Stomach (tissue), 9 donors: ENCODE results near the gene GATB. TPM values are rescaled to one million over a fixed set of nuclear protein-coding genes. Genes with fewer than 3 reads are reported as not detected.
A peak's percentile ranks its signal among the peaks of the same experiment; 100 is the strongest.

ENCODE experiments used
- DNase-seq, 2 donors: peaks; one replicate each; pipeline versions ENCODE4 v3.0.0 to v3.0.0-alpha.2; 2013 to 2019
- H3K27ac ChIP-seq, 5 donors: fragments of 200-600 bp in 4 of 5; sonication (generic) in 4 of 5; one replicate each; pipeline ENCODE4 v1.5.1; 2013 to 2019; ENCODE audit warnings: mild to moderate bottlenecking in 1 of 5, moderate library complexity in 1 of 5
- H3K27me3 ChIP-seq, 3 donors: fragments of 200-600 bp; sonication (generic); one replicate each; pipeline ENCODE4 v1.5.1; 2017 to 2019; ENCODE audit warnings: mixed run types in 1 of 3
- H3K36me3 ChIP-seq, 4 donors: fragments of 200-600 bp; sonication (generic); 1 replicate in 3 of 4; 2 replicates in 1 of 4; pipeline ENCODE4 v1.5.1; 2016 to 2019
- H3K4me1 ChIP-seq, 4 donors: fragments of 200-600 bp; sonication (generic); one replicate each; pipeline ENCODE4 v1.5.1; 2016 to 2019
- H3K4me3 ChIP-seq, 4 donors: fragments of 200-600 bp; sonication (generic) in 3 of 4; one replicate each; pipeline ENCODE4 v1.5.1; 2016 to 2019; ENCODE audit warnings: mild to moderate bottlenecking in 1 of 4
- H3K9me3 ChIP-seq, 4 donors: fragments of 200-600 bp; sonication (generic); one replicate each; pipeline ENCODE4 v1.5.1; 2016 to 2019
- CTCF ChIP-seq, 7 experiments: fragments of 450-650 bp in 4 of 7; fragments of 200-600 bp in 3 of 7; sonication (generic) in 3 of 7; IDR thresholded peaks; one replicate each; pipeline ENCODE4 v1.5.1; 2016 to 2019; ENCODE audit warnings: antibody characterized with exemption in 7 of 7, control low read depth in 2 of 7, mild to moderate bottlenecking in 1 of 7
- EP300 ChIP-seq: sonication (generic); formaldehyde crosslinking; IDR thresholded peaks from one replicate; pipeline ENCODE4 v1.6.1; 2017; ENCODE audit warnings: antibody characterized with exemption
- POLR2A ChIP-seq, 4 donors: fragments of 450-650 bp; IDR thresholded peaks; one replicate each; pipeline ENCODE4 v1.6.1; 2016; ENCODE audit warnings: antibody characterized with exemption in 4 of 4, control low read depth in 2 of 4, mild to moderate bottlenecking in 1 of 4, moderate library complexity in 1 of 4
- POLR2AphosphoS5 ChIP-seq, 3 donors: sonication (generic); formaldehyde crosslinking; IDR thresholded peaks; one replicate each; pipeline ENCODE4 v1.6.1; 2016; ENCODE audit warnings: antibody characterized with exemption in 3 of 3
- WGBS, 5 donors: extraction: QIAGEN DNeasy Blood & Tissue Kit in 3 of 5; methylation state at CpG; one replicate each; pipeline versions ENCODE4 v1.1.5 to v1.1.7; 2013 to 2018; 5-methylcytosine and 5-hydroxymethylcytosine counted together
- intact Hi-C: fragments of 100-400 bp; cut with DNase I; formaldehyde crosslinking; loops from one replicate; pipeline ENCODE4 v1.15.1; 2023; ENCODE audit warnings: low total_unique reads
- polyA plus RNA-seq, 3 donors: library from polyadenylated mRNA; stranded (reverse); fragments of 200-250 nt; gene quantifications; one replicate each; pipeline ENCODE4 v1.2.3, GENCODE V29; 2013
- total RNA-seq, 5 donors: library from RNA; depleted of rRNA; stranded (reverse); fragments of >200 nt; gene quantifications; one replicate each; pipeline versions ENCODE4 v1.1.0 to v1.2.3, GENCODE V29; 2014 to 2016
- donor health status: healthy with polysubstance abuse.
- donor health status: Bipolar disorder and iron deficiency.
- donor health status: healthy.

GATB gene
- total and polyA plus RNA-seq, 8 donors: 1.8 to 32.2 (median 19.9) TPM

- 85 to 96% (median 89%) methylated on average over 2 of the region's 2 CpGs for WGBS, 5 donors
- no peak overlapping the region for H3K27ac ChIP-seq
- no peak for TF ChIP-seq POLR2A (IDR thresholded peaks at IDR 0.05)
- no peak for TF ChIP-seq POLR2AphosphoS5 (IDR thresholded peaks at IDR 0.05)
- no peak for TF ChIP-seq CTCF (IDR thresholded peaks at IDR 0.05)
- no peak for TF ChIP-seq EP300
Measured at GRCh38 chr4:151725087-151725486, 35.7 kb downstream of the GATB start.

GRCh38 chr4:151721916-151722315, 38.9 kb downstream of the GATB start:
- no peaks in the 10 kb centered on the region for H3K9me3 ChIP-seq
- H3K36me3 ChIP-seq: peaks cover 0 to 31% (median 16%) of the 10 kb centered on the region in 4 donors
- DNase-seq: no peak
- H3K4me3 ChIP-seq: no peak overlapping the region
- H3K4me1 ChIP-seq: no peaks in the 10 kb centered on the region
- 90 to 94% (median 91%) methylated on average over 2 of the region's 2 CpGs for WGBS, 5 donors
- no peak overlapping the region for H3K27ac ChIP-seq
- no peak for TF ChIP-seq EP300
- no peak for TF ChIP-seq POLR2A (IDR thresholded peaks at IDR 0.05)
- no peak for TF ChIP-seq POLR2AphosphoS5 (IDR thresholded peaks at IDR 0.05)
- TF ChIP-seq CTCF (IDR thresholded peaks at IDR 0.05): no peak
- intact Hi-C loops: no loop called here
- H3K27me3 ChIP-seq: no peaks in the 10 kb centered on the region

More at GRCh38 chr4:151725087-151725486, 35.7 kb downstream of the GATB start:
- no peaks in the 10 kb centered on the region for H3K9me3 ChIP-seq
- peaks cover 0 to 7% (median 2%) of the 10 kb centered on the region in 4 donors for H3K36me3 ChIP-seq
- H3K4me1 ChIP-seq: no peaks in the 10 kb centered on the region
- intact Hi-C loops: no loop called here
- no peak overlapping the region for H3K4me3 ChIP-seq
- DNase-seq: no peak
- H3K27me3 ChIP-seq: no peaks in the 10 kb centered on the region

GRCh38 chr4:151721466-151721865, 39.3 kb downstream of the GATB start:
- Histone ChIP-seq H3K36me3 (peaks cover 0 to 35% (median 20%) of the 10 kb centered on the region in 4 donors), H3K9me3 (no peaks in the 10 kb centered on the region), H3K27ac (no peak overlapping the region), H3K27me3 (no peaks in the 10 kb centered on the region), H3K4me1 (no peaks in the 10 kb centered on the region), H3K4me3 (no peak overlapping the region)
- peak in 1 of 2 donors; percentile 16 for DNase-seq
- intact Hi-C loops: no loop called here
- TF ChIP-seq EP300: no peak
- no peak for TF ChIP-seq CTCF (IDR thresholded peaks at IDR 0.05)
- no peak for TF ChIP-seq POLR2AphosphoS5 (IDR thresholded peaks at IDR 0.05)
- TF ChIP-seq POLR2A (IDR thresholded peaks at IDR 0.05): no peak
- WGBS, 5 donors: 88 to 95% (median 91%) methylated on average over 7 of the region's 7 CpGs

- TF ChIP-seq POLR2AphosphoS5 (IDR thresholded peaks at IDR 0.05): no peak
- no peak for TF ChIP-seq POLR2A (IDR thresholded peaks at IDR 0.05)
- no peak for TF ChIP-seq CTCF (IDR thresholded peaks at IDR 0.05)
- no peak for TF ChIP-seq EP300
- Histone ChIP-seq H3K36me3 (peaks cover 0 to 50% (median 34%) of the 10 kb centered on the region in 4 donors), H3K27me3 (no peaks in the 10 kb centered on the region), H3K4me3 (no peak overlapping the region), H3K27ac (no peak overlapping the region), H3K9me3 (no peaks in the 10 kb centered on the region), H3K4me1 (no peaks in the 10 kb centered on the region)
- intact Hi-C loops: no loop called here
- WGBS, 5 donors: 57 to 79% (median 62%) methylated on average over 8 of the region's 8 CpGs
- DNase-seq: no peak
Measured at GRCh38 chr4:151719956-151720334, 40.9 kb downstream of the GATB start.
